NCI-H1048 (cell line): ENCODE results near the gene AP2A2.
A peak's percentile ranks its signal among the peaks of the same experiment; 100 is the strongest.

Experiments used
- DNase-seq: peaks from one replicate; lab custom pipeline; 2025; lab: John Stamatoyannopoulos, UW

The AP2A2 gene

DNA sequence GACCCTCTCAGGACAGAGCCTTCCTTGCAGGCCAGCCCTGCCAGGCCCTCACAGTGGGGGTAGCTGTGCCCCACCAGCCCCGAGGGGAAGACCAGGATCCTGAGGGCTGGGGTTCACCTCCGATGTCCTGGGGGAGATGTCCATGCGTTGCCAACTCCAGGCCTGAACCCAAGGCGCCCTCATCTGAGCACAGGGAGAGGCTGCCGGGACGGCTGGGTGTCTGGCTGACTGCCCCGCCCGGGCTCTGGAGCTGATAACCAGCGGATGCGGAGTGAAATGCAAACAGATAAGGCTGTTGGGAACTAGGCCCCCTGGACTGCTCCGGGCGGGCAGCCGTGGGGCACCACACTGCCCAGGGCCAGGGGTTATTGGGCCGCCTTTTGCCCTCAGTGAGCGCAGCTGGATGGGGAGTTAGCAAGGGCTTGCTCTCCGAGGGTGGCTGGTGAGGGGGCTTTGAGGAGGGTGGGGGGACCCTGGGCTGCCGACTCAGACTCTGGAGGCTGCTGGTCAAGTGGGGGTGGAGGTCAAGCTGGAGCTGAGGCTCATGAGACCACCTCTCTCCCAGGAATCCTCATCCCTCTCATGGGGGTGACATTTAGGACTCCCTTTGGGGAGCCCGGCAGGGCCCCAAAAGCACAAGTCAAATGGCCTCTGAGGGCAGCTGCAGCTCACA is 116.4 kb downstream of the AP2A2 start:
- DNase-seq, result no peak

DNA sequence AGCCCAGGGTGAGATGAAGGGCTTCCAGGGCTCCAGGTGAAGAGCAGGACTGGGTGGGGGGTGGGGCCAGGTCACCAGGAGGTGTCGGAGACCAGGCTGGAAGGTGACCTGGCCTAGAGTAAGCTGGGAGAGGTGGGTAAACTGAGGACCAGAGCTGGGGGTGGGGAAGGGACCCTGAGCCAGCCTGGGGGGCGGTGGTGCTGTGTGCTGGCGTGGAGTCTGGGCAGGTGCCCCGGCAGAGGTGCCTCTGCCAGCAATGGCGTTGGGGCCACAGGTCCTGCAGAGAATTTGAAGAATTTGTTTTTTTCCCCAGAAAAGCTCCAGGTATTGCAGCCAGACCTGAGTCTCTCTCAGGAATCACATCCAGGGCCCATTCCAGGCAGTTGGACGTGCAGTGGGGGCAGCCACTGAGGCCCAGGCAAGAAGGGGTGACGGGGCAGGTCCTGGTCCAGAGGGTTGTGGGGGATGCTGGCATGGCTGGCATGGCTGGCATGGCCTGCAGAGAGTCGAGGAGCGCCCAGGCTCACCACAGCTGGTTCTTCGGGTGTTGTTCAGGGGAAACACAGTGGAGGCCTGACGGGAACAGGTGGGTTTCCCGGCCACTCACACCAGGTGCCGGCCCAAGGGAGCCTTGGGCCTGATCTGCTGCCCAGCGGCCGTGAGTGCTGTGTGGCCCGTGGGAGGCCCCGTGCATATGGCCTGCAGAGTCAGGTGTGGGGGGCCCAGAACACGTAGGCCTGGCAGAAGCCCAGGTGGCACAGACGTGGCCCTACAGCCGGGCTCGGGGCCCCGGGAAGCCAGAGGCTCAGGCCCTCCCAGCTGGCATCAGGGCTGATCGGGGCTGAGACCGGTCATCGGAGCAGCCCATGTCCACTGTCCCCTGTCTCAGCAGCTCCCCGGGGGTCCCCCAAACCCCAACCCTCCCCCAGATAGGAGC is 117.2 kb downstream of the AP2A2 start:
- DNase-seq, result no peak

DNA sequence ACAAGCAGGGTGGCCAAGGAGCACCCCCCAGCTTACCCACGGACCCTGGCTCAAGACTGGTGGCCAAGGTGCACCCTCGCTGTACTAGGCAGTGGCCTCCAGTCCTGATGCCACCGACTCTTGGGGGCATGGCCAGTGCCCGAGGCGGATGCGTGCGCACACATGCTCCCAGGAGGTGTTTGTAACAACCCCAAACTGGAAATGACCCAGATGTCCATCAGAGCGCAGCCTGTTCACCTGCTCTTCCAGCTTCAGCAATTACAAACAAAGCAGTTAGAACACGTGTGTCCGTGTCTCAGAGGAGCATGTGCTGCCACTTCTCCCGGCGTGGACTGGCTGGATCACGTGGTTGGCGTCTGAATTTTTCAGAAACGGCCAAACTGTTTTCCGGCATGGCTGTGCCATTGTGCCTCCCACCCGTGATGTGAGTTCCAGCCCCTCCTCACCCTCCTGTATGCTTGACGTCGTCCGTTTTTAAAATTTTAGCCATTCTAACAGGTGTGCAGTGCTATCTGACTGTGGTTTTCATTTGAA is 118.0 kb downstream of the AP2A2 start:
- no peak for DNase-seq

DNA sequence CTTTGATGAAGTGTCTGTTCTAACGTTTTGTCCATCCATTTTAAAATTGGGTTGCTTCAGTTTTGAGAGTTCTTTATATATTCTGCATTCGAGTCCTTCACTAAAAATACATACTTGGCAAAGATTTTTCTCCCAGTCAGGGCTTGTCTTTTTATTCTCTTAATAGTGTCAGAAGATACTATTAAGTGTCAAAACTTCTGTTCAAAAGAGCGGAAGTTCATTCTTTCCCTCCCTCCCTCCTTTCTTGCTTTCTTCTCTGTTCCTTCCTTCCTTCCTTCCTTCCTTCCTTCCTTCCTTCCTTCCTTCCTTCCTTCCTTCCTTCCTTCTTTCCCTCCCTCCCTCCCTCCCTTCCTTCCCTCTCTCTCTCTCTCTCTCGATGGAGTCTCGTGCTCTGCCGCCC is 118.5 kb downstream of the AP2A2 start:
- no peak for DNase-seq

DNA sequence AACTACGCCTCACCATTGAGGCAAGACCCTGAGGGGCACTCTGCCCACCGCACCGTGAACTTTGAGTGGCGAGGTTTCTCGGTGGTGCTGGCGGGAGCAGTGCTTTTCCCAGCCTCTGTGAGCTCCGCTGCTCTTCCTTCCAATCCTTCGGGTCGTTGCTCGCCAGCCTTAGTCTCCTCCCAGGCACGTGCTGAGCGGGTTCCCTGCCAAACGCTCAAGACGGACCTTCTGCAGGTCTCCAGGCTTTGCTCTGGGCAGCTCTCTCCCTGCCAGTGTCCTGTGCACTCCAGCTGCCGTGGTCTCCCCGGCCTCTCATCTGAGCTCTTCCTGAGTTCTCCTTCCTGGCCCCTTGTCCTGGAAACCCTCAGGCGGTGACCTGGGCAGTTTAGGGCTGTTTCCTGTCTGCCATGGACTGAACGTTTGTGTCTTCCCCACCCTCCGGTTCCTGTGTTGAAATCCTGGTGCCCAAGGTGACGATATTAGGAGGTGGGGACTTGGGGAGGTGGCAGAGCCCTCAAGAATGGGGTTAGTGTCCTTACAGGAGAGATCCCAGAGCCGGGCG is 122.0 kb downstream of the AP2A2 start:
- no peak for DNase-seq

DNA sequence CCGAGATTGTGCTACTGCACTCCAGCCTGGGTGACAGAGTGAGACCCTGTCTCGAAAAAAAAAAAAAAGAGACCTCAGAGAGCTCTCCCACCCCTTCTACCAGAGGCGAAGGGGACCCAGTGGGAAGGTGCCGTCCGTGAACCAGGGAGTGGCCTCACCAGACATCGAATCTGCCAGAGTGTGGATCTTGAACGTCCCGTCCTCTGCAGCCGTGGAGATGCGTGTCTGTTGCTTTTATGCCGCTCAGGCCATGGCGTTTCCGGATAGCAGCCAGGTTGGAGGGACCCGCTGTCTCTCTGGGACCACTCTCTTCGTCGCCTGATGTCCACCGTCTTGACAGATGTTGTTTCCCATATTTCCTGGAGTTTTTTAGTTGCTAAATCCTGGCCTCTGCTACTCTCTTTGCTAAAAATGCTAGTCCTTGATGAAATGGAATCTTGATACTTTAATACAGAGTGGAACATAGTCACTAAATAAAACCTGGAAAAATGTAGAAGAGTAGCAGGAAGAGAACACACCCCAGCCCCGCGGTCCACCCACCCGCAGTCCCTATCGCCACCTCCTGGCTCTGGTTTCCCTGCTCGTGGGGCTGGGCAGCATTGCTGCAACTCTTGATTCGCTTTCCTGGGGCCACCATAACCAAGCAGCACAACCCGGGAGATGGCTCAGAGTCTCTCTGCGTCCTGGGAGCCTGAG is 122.9 kb downstream of the AP2A2 start:
- DNase-seq, result no peak

DNA sequence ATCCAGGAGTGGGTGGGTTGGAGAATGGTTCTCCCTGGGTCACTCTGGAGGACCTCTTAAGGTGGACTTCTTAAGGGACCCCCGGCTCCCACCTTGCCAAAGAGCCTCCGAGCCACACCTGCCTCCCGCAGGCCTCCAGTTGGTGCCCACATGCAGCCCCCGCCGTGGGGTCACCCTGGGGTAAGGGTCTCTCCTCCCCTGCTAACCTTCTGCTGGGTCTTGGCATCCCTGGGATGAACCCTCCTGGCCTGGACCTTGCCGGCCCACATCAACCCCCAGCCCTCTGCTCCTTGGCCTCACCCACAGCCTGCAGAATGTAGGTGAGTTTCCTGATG is 123.4 kb downstream of the AP2A2 start:
- DNase-seq, result no peak

DNA sequence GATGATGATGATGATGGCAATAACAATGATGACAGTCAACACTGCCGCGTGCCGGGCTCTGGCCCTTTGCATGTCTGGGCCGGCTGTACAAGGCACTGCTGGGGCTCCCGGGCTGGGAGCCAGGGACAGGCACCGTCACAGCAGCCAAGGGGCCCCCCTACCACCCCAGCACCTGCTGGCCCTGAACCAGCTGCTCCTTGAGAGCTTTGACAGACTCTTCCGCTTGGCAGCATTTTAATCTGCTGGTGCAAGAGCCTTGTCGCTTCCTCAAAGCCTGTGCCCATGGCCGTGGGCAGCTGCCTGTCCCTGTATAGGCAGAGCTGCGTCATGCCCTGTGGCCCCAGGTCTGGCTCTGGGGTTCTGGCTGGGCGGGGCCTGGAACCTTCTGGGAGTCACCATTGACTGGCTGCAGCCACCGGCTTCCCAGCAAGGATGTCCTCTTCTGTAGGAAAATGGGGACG is 123.8 kb downstream of the AP2A2 start:
- DNase-seq, result no peak

DNA sequence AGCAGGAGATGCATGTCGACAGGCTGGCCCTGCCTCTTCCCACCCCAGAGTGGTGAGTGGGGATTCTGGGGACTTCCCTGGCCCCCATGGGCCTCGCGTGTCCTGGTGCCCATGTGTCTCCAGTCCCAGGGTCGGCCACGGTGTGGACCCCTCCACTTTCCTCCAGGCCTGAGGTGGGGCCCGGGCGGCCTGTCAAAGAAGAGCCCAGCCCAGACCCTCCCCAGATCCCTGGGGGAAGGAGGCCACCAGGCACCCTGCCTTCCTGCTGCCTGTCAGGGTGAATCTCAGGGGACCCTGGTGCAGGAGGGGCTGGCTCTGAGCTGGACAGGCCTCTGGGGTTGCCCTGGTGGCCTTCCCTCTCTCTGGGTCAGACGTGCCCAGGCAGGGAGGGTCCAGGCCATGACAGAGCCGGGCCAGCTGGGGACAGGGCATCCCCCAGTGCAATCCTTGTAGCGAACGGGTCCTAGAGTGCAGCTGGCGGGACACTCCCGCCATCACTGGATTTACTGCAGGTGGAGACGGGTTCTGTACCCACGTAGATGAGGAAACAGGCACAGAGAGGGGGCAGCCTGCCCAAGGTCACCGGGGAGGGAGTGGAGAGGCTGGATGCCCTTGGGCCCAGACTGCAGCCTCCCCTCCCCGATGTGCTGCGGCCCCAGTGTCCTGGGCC is 124.4 kb downstream of the AP2A2 start:
- DNase-seq, result no peak

DNA sequence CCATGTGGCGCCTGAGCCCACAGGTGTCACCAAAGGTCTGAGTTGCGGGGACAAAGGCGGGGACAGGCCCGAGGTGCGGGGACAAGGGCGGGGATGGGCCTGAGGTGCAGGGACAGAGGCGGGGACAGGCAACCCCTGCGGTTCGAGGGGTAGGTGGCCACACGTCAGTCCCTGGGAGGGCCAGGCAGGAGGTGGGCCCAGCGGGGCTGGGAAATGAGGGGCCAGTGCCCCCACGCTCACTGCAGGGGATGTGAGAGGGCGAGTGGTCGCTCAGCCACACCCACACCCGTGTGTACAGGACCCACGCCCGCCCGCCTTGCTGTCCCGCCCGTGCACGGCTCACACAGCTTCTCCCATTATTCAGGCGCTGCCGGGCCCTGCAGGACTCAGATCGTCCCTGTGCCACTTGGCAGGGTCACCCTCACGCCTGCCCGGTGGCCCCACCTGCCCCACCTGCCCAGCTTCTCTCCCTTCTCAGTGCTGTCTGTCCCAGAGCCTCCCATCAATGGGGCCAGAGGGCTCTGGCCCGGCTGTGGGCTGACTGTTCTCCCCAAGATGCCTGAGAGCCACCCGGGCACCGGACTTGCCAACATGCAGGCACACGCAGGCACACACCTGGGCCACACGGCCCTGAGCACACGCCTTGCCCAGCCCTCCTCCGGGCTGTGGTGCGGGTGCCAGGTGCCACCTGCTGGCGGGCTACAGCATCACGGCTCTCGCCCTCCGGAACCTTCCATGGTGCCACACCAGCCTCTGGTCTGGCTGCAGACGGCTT is 125.1 kb downstream of the AP2A2 start:
- peak; percentile 50 for DNase-seq

DNA sequence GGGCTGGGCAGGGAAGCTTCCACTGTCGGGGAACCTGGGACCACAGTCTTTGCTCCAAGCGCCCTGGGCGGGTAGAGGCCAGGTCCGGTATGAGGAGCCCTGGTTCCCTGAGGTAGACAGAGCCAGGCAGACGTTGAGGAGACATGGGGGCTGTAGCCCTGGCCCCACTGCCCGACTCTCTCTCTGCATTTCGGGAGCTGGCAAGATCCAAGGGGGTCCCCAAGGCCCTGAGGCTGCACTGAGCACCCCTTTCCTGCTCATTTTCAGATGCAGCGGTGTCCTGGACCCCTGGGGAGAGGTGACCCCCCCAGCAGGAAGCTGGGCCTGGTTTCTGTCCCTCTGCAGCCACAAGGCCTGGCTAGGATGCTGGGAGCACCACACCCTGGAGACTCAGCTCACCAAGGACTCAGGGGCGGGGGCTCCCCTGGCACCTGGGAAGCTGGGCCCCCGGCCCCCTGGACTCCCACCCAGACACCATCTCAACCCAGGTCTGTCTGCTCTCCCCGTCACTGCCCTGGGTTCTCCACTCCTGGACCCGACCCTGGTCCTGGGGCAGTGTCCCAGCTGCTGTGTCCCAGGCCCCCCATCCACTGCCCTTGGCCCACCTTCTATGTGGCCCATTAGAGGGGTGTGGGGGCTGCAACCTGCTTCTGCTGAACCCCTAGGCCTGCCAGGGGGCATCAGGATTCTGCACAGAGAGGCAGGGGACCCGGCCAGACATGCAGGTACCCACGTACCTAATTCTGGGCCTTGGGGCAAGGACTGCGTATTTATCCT is 125.9 kb downstream of the AP2A2 start:
- no peak for DNase-seq

DNA sequence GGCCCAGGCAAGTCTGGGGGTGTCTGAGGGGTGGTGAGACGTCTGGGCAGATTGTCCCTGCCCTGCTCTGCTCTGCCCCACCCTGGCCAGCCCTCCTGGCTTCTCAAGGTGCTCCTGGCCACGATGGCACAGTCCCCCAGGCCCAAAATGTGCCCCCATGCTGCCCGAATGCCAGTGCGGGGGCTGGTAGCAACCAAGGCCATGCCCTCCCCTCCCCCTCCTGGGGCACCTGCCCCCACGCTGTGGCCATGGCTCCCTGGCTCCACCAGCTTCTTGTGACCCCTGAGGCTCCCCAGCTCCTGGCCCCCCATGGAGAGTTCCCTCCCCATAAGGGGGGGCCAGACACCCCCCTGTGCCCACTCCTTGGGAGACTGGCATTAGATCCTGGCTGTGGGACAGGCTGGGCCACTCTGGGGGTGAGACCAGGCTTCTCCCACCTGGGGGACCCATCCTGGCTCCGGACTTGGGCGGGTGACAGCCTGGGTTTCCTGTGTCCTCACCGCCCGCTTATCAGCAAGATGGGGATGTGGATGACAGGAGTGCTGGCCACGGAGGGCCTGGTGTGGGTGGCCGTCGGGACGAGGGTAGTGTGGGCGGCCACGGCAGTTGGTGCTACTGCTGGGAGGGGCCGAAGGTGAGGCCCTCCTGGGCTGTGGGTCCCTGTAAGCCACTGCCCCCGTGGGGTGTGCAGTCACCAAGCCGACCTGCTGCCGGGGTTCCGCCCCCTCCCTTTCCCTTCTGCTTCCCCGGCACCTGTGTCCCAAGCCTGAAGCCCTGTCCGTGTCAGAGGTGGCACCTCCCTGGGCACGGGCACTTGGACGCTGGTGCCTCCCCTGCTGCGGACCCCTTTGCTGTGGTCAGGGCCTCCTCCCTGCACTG is 126.7 kb downstream of the AP2A2 start:
- DNase-seq, result no peak

DNA sequence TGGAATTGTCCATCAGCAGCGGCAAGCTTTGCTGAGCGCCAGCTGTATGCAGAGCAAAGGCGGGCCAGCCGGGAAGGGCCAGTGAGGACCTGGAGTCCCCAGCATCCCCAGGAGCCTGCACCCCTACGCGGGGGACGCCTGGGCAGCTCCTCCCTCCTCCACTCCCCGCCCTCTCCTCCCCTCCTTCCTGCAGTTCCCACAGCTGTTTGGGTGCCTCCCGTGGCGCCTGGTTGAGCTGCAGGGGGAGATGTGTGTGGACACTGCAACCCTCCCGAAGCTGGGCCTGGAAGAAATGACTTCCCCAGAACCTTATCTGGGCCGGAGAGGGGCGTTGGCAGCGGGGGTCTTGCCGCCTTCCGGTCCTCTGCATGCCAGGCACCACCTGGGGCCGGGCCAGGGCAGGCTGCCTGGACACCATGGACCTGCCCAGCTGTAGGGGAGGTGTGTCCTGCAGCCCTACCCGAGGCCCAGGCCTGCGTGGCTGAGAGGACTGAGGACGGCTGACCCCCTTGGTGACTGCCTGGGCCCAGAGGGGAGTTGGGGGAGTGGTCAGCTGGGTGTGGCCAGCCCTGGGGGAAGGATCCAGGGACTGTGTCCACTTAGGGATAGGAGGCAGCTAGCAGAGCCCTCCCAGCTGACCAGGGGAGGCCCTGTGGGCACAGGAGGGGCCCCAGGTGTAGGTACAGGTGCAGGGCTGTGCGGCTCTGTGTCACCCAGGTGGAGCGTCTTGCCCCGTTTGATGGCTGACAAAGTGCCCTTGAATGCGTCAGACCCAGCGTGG is 127.6 kb downstream of the AP2A2 start:
- DNase-seq, result no peak

DNA sequence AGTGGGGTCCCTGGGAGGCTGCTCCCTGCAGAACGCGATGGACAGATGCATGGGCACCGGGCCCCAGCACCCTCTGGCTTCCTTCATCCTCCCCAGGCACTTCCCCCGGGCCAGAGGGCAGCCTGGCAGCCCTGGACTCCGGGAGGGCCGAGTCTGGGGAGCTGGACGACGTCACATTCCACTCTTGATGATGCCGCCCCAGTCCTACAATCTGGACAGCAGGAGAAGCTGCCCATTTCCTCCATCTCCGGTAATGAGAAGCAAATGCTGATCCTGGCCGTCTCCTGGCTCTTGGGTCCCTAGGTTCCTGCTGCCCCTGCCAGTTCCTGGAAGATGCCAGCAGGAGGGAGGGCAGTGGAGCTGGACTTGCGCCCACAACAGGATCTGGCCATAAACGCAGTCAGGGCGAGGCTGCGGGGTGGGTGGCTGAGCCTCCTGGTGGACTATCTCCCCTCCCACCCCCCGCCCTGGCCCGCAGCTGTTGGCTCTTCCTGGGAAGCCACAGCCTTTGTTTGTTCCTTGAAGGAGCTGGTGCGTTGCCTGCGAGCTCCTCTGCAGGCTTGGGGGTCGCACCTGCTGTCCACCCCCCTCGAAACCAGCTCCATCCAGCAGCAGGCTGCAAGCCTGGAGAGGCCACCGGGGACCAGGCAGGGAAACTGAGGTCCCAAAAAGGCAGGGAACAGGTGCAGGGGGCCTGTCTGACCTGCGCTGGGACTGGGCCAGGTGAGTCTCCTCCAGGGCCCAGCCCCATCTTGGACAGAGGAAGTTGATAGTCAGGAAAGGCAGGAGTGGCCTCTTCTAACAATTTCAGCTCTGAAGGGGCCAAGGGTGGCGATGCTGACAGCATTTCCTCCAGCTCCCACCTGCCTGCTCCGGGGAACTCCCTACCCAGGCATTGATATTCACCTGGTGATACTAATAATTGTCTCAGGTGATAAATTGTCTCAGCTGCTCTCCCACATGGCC is 128.8 kb downstream of the AP2A2 start:
- no peak for DNase-seq

DNA sequence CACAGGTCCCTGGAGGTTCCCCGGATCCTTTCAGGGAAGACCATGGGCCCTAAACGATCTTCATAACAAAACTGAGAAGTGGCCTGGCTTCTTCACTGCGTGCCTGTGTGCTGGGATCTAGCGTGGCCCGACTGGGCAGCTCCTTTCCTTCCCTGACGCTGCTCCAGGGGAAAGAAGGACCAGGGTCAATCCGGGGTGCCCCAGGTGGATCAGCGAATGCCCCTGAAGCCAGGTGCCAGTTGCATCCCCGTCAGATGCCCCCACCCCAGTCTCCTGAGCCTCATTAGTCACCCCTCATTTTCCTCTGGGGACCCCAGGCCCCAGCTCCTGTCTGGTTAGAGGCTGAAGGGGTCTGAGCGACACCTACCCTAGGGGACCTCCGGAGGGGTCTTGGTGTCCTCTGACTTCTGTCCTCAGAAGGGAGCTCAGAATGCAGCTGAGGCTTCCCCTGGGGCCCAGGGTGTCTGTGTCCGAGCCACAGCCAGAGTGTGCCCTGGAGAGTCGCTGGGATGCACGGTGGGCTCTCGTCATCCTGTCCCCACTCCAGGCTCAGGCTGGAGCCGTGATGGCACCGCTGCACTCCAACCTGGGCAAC is 129.5 kb downstream of the AP2A2 start:
- DNase-seq, result no peak

DNA sequence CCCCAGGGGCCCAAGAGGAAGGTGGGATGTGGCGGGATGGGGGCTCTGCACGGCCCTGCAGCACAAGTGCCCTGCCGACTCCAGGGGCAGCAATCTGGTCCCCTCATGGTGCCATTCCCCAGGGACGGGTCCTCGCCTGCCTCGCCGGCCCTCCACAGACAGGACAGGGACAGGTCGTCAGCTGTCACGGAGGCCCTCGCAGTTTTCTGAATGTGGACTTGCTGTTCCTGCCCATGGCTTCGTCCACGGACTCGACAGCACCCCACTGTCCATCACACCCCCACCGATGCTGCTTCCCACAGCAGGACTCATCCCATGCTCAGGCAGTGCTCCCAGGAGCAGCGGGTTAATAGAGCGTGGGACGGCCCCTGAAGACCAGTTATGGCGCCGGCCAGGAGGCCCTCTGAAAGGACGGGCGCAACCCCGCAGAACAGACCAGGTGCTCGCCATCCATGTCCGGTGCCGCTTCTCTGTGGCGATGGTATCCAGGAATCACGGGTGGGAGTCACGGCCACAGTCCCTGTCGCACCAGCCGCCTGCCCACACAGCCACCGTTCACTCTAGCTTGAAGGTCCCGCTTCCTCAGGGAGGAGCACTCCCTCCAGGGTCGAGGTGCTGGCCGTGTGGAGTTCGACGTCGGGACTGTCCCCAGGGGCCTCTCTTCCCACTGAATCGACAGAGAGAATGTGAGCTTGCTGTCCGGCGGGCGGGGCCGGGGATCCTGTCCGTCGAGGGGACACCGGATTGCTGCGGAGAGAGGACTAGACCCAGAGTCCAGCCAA is 130.5 kb downstream of the AP2A2 start:
- no peak for DNase-seq
